Measurements from ENCODE around the gene ADARB1.

GRCh38 chr21:45241357-45241756 lies 167.0 kb downstream of the ADARB1 start:
- TF ChIP-seq CTCF (tag by site-specific recombination; IDR thresholded peaks at IDR 0.05) (no peak), ZNF777 (tag by site-specific recombination; IDR thresholded peaks at IDR 0.05; ENCODE audit: borderline replicate concordance) (no peak), ZSCAN30 (tag by site-specific recombination; IDR thresholded peaks at IDR 0.05) (no peak), ZNF335 (tag by site-specific recombination; conservative IDR thresholded peaks at IDR 0.05) (no peak), ATF2 (tag by site-specific recombination; IDR thresholded peaks at IDR 0.05; ENCODE audit: low read depth) (no peak), ZBTB7A (tag by site-specific recombination; IDR thresholded peaks at IDR 0.05; ENCODE audit: low read depth) (no peak)
